NCI-H2196 (cell line): ENCODE measurements around the gene C17orf58.
A peak's percentile ranks its signal among the peaks of the same experiment; 100 is the strongest.
"Not testable (repeated sequence)": the region's sequence is repeated elsewhere in the genome, so short reads cannot be mapped to it uniquely, and the experiment has no call there.

Experiments used
- DNase-seq: peaks from one replicate; lab custom pipeline; 2025; ENCODE audit not compliant: unreplicated experiment; lab: John Stamatoyannopoulos, UW

C17orf58 gene

GRCh38 chr17:67960276-67960675 lies 36.0 kb downstream of the C17orf58 start:
- DNase-seq, result not testable (repeated sequence)

- DNase-seq, result no peak
Observed at GRCh38 chr17:67959510-67959909, 36.8 kb downstream of the C17orf58 start.

GRCh38 chr17:67950945-67951344 lies 45.3 kb downstream of the C17orf58 start:
- DNase-seq, result no peak

- no peak for DNase-seq
Observed at GRCh38 chr17:67947325-67947813, 48.9 kb downstream of the C17orf58 start.

- no peak for DNase-seq
Observed at GRCh38 chr17:67946513-67946912, 49.8 kb downstream of the C17orf58 start.

GRCh38 chr17:67944035-67944434 lies 52.2 kb downstream of the C17orf58 start:
- DNase-seq, result no peak

GRCh38 chr17:67942810-67943209 lies 53.5 kb downstream of the C17orf58 start:
- DNase-seq, result peak; percentile 17
